Putamen (tissue), 1 donor: ENCODE measurements around the gene ARSB.
"Not testable (repeated sequence)": the region's sequence is repeated elsewhere in the genome, so short reads cannot be mapped to it uniquely, and the experiment has no call there.

Experiments
- DNase-seq: peaks from one replicate; pipeline ENCODE4 v3.0.0-alpha.2; 2016; ENCODE audit warnings: low spot score

ARSB gene

GRCh38 chr5:78751872-78752271 is 233.2 kb downstream of the ARSB start:
- no peak for DNase-seq

GRCh38 chr5:78750281-78750680 is 234.8 kb downstream of the ARSB start:
- DNase-seq, result no peak

- peak; percentile 18 for DNase-seq
Observed at GRCh38 chr5:78747705-78748359, 237.3 kb downstream of the ARSB start.

- DNase-seq, result no peak
Observed at GRCh38 chr5:78747055-78747454, 238.1 kb downstream of the ARSB start.

GRCh38 chr5:78746021-78746770 is 238.9 kb downstream of the ARSB start:
- DNase-seq, result no peak

GRCh38 chr5:78744951-78745534 is 240.1 kb downstream of the ARSB start:
- DNase-seq, result no peak

GRCh38 chr5:78741019-78741418 is 244.1 kb downstream of the ARSB start:
- DNase-seq, result no peak

GRCh38 chr5:78738693-78739300 is 246.3 kb downstream of the ARSB start:
- DNase-seq, result no peak

GRCh38 chr5:78738104-78738503 is 247.0 kb downstream of the ARSB start:
- no peak for DNase-seq

- DNase-seq, result no peak
Observed at GRCh38 chr5:78735834-78736463, 249.2 kb downstream of the ARSB start.

- DNase-seq, result no peak
Observed at GRCh38 chr5:78734950-78735349, 250.2 kb downstream of the ARSB start.

GRCh38 chr5:78734094-78734845 is 250.8 kb downstream of the ARSB start:
- no peak for DNase-seq

GRCh38 chr5:78732721-78733120 is 252.4 kb downstream of the ARSB start:
- DNase-seq, result not testable (repeated sequence)

GRCh38 chr5:78731884-78732283 is 253.2 kb downstream of the ARSB start:
- no peak for DNase-seq

GRCh38 chr5:78730300-78731094 is 254.6 kb downstream of the ARSB start:
- DNase-seq, result no peak

- DNase-seq, result no peak
Observed at GRCh38 chr5:78727786-78728761, 257.0 kb downstream of the ARSB start.
